PFSK-1 (cell line): ENCODE measurements around the gene TOM1L2.

ENCODE experiments used
- FOXP2 ChIP-seq: optimal IDR thresholded peaks from 2 replicates; pipeline ENCODE3; 2011; ENCODE audit warnings: borderline replicate concordance, control low read depth, inconsistent platforms; ENCODE audit not compliant: insufficient read depth; ENCODE audit errors: extremely low read length, extremely low read depth
- POLR2AphosphoS5 ChIP-seq: IDR thresholded peaks from 2 replicates; pipeline ENCODE4 v1.6.1; 2012; ENCODE audit warnings: low read depth, mild to moderate bottlenecking, control low read depth, low read length, moderate library complexity
- SIN3A ChIP-seq: IDR thresholded peaks from 2 replicates; pipeline ENCODE4 v1.6.1; 2012; ENCODE audit warnings: mild to moderate bottlenecking, low read length, moderate library complexity, borderline replicate concordance; ENCODE audit not compliant: insufficient read depth
- TAF1 ChIP-seq: IDR thresholded peaks from 2 replicates; pipeline ENCODE4 v1.6.1; 2012; ENCODE audit warnings: low read length, control low read depth, borderline replicate concordance; ENCODE audit not compliant: insufficient read depth
- TF ChIP-seq, protein P1 (sequence below), 2 experiments: IDR thresholded peaks; 2 replicates each; pipeline versions ENCODE4 v1.6.1 to v1.8.0; 2011 to 2012; ENCODE audit warnings: low read depth in 2 of 2, low read length in 2 of 2, control low read depth in 1 of 2, inconsistent platforms in 1 of 2, mild to moderate bottlenecking in 1 of 2, moderate library complexity in 1 of 2; ENCODE audit not compliant: insufficient read depth in 1 of 2

Gene TOM1L2

DNA sequence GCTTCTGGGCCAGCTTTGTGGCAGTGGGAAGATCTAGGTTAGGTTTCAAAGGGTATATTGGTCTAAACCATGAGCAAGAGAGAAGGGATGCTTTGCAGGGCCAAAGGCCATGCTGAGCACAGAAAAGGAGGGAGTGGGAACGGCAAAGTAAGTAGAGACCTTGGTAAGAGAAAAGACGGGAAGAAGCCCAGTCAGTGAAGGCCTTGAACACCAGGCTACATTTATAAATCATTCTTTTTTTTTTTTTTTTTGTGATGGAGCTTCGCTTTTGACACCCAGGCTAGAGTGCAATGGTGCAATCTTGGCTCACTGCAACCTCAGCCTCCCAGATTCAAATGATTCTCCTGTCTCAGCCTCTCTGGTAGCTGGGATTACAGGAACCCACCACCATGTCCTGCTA is 18.1 kb downstream of the TOM1L2 start:
- no peak for TF ChIP-seq FOXP2
- TF ChIP-seq TAF1: no peak
- no peak for TF ChIP-seq SIN3A
- TF ChIP-seq, protein P1, sequence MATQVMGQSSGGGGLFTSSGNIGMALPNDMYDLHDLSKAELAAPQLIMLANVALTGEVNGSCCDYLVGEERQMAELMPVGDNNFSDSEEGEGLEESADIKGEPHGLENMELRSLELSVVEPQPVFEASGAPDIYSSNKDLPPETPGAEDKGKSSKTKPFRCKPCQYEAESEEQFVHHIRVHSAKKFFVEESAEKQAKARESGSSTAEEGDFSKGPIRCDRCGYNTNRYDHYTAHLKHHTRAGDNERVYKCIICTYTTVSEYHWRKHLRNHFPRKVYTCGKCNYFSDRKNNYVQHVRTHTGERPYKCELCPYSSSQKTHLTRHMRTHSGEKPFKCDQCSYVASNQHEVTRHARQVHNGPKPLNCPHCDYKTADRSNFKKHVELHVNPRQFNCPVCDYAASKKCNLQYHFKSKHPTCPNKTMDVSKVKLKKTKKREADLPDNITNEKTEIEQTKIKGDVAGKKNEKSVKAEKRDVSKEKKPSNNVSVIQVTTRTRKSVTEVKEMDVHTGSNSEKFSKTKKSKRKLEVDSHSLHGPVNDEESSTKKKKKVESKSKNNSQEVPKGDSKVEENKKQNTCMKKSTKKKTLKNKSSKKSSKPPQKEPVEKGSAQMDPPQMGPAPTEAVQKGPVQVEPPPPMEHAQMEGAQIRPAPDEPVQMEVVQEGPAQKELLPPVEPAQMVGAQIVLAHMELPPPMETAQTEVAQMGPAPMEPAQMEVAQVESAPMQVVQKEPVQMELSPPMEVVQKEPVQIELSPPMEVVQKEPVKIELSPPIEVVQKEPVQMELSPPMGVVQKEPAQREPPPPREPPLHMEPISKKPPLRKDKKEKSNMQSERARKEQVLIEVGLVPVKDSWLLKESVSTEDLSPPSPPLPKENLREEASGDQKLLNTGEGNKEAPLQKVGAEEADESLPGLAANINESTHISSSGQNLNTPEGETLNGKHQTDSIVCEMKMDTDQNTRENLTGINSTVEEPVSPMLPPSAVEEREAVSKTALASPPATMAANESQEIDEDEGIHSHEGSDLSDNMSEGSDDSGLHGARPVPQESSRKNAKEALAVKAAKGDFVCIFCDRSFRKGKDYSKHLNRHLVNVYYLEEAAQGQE (IDR thresholded peaks at IDR 0.05; ENCODE audit: insufficient read depth in 1 of 2, low read depth in 2 of 2, low read length in 2 of 2): no peak
- TF ChIP-seq POLR2AphosphoS5: no peak

DNA sequence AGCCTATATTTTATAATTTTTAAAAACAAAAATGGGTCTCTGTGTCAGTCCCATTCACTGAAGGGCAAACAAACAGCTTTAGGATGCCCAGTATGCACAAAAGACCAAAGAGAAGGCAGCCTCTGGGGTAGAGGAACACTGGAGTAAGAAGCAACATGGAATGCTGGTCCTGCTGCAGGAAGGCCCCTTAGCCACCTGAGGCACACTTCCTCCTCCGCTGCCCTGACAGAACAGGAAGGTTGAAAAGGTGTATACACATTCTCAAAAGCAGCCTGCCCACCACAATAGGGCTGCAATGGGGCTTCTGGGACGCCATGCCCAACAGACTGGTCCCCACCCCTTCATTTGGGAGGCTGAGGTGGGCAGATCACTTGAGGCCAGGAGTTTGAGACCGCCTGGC is 19.5 kb downstream of the TOM1L2 start:
- TF ChIP-seq, protein P1 (IDR thresholded peaks at IDR 0.05; ENCODE audit: insufficient read depth in 1 of 2, low read depth in 2 of 2, low read length in 2 of 2): no peak
- TF ChIP-seq FOXP2 (no peak), POLR2AphosphoS5 (no peak), TAF1 (no peak), SIN3A (no peak)

DNA sequence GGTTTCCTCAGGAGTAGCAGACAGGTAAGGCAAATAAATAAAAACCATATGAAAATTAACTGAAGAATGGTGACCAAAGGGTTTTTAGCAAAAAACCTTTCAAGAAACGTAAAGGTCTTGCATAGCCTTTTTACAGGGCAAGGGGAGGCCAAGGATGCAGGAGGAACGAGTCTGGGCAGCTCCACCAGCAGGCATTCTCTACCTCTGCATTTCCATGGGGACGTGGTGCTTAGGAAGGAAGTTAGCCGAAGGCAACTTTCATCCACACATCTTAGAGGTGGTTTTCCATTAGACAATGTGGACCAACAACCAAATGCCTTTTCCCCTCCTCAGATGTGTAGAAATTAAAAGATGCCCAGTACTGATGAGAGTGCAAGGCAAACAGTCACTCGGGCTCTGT is 20.7 kb downstream of the TOM1L2 start:
- TF ChIP-seq SIN3A: no peak
- no peak for TF ChIP-seq FOXP2
- TF ChIP-seq, protein P1 (IDR thresholded peaks at IDR 0.05; ENCODE audit: insufficient read depth in 1 of 2, low read depth in 2 of 2, low read length in 2 of 2): no peak
- no peak for TF ChIP-seq POLR2AphosphoS5
- no peak for TF ChIP-seq TAF1

DNA sequence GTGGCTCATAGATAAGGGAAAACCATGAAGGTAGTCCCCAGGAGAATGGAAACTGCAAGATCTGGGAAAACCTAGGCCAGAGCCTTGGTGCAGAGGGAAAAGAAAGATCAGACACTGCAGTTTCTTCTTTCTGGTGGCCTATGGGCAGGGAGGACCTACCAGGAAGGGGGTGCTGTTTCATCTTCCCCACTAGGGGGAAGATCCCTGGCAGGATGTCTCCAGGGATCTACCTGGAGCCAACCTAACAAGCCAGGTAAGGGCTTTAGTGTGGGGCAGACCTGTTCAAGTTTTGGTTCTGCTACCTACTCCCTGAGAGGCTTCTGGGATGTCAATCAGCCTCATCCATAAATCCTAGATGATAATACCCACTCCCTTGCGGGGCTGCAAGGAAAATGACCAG is 21.4 kb downstream of the TOM1L2 start:
- TF ChIP-seq, protein P1 (IDR thresholded peaks at IDR 0.05; ENCODE audit: insufficient read depth in 1 of 2, low read depth in 2 of 2, low read length in 2 of 2): no peak
- TF ChIP-seq POLR2AphosphoS5 (no peak), FOXP2 (no peak), TAF1 (no peak), SIN3A (no peak)

DNA sequence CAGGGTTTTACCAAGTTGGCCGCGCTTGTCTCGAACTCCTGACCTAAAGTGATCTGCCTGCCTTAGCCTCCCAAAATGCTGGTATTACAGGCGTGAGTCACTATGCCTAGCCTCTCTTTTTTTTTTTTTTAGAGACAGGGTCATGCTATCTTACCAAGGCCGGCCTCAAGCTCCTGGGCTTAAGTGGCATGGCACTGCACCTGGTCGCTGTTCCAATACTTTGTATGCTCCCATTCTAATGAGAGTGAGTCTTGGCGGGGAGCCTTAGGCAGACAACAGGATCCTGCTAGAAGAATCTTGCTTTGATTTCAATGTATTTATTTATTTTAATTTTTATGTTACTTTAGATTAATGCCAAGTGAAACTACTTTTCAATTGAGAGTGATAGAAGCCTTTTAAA is 21.9 kb downstream of the TOM1L2 start:
- TF ChIP-seq POLR2AphosphoS5 (no peak), FOXP2 (no peak), SIN3A (no peak), TAF1 (no peak)
- TF ChIP-seq, protein P1 (IDR thresholded peaks at IDR 0.05; ENCODE audit: insufficient read depth in 1 of 2, low read depth in 2 of 2, low read length in 2 of 2): no peak
